GF-D8 (cell line): Measurements from ENCODE around the gene VN1R2.
"Not testable (repeated sequence)": the region's sequence is repeated elsewhere in the genome, so short reads cannot be mapped to it uniquely, and the experiment has no call there.

Experiments used
- DNase-seq: peaks from one replicate; lab custom pipeline; 2025; lab: John Stamatoyannopoulos, UW

The VN1R2 gene

GRCh38 chr19:53257715-53258342 is at the start of gene VN1R2:
TSS of gene VN1R2 (plus strand) at chr19:53258292. CDS start at chr19:53258376, 84 bp downstream.
- DNase-seq: not testable (repeated sequence)

GRCh38 chr19:53211554-53211953 is 46.5 kb upstream of the VN1R2 start:
- DNase-seq: not testable (repeated sequence)

- DNase-seq: no peak
These were observed 45.3 kb upstream of the VN1R2 start for GRCh38 chr19:53212703-53213320.

GRCh38 chr19:53222716-53223115 is 35.4 kb upstream of the VN1R2 start:
- not testable (repeated sequence) for DNase-seq

GRCh38 chr19:53224606-53225005 is 33.5 kb upstream of the VN1R2 start:
- DNase-seq: no peak

- DNase-seq: no peak
These were observed 20.8 kb upstream of the VN1R2 start for GRCh38 chr19:53237114-53237777.

GRCh38 chr19:53246498-53246897 is 11.6 kb upstream of the VN1R2 start:
- DNase-seq: no peak

GRCh38 chr19:53254411-53255341 is 3.4 kb upstream of the VN1R2 start, which contains the start of gene ZNF677:
TSS of gene ZNF677 (minus strand) at chr19:53254873. CDS start at chr19:53251550, 3,323 bp downstream.
- DNase-seq: peak; percentile 41

- DNase-seq: not testable (repeated sequence)
These were observed 9.5 kb downstream of the VN1R2 start, which contains the start of gene VN1R4 for GRCh38 chr19:53267623-53268022. TSS of gene VN1R4 (minus strand) at chr19:53267723. CDS start at chr19:53267665, 58 bp downstream.

- DNase-seq: not testable (repeated sequence)
These were observed 11.8 kb downstream of the VN1R2 start for GRCh38 chr19:53269861-53270260.

GRCh38 chr19:53272044-53272443 is 14.0 kb downstream of the VN1R2 start:
- DNase-seq: no peak

- DNase-seq: no peak
These were observed 17.4 kb downstream of the VN1R2 start for GRCh38 chr19:53275480-53275879.

GRCh38 chr19:53281947-53282346 is 23.9 kb downstream of the VN1R2 start:
- not testable (repeated sequence) for DNase-seq

GRCh38 chr19:53285087-53285486 is 27.0 kb downstream of the VN1R2 start:
- no peak for DNase-seq

GRCh38 chr19:53290758-53291549 is 32.9 kb downstream of the VN1R2 start:
- DNase-seq: no peak

GRCh38 chr19:53294786-53295441 is 36.8 kb downstream of the VN1R2 start:
- no peak for DNase-seq

- DNase-seq: not testable (repeated sequence)
These were observed 43.2 kb downstream of the VN1R2 start for GRCh38 chr19:53301341-53301740.

GRCh38 chr19:53308339-53308811 is 50.3 kb downstream of the VN1R2 start:
- no peak for DNase-seq
